H1 (cell line): ENCODE results near the gene CD160. TPM values are rescaled to one million over a fixed set of nuclear protein-coding genes. Genes with fewer than 3 reads are reported as not detected.

Experiments
- ASH2L ChIP-seq: fragments of 200-600, 300-600 bp; sonication (generic); IDR thresholded peaks from one replicate; pipeline ENCODE4 v1.7.1; 2017; ENCODE audit warnings: low read length
- BACH1 ChIP-seq: IDR thresholded peaks from 2 replicates; pipeline ENCODE4 v1.6.1; 2012; ENCODE audit warnings: low read length, improper control_type of control experiment
- CHD2 ChIP-seq: IDR thresholded peaks from 2 replicates; pipeline ENCODE4 v1.6.1; 2012; ENCODE audit warnings: low read length, improper control_type of control experiment
- CREB1 ChIP-seq: IDR thresholded peaks from 2 replicates; pipeline ENCODE4 v1.6.1; 2012; ENCODE audit warnings: inconsistent platforms
- E2F6 ChIP-seq: IDR thresholded peaks from 2 replicates; pipeline ENCODE4 v1.6.1; 2012; ENCODE audit warnings: inconsistent platforms
- EZH2 ChIP-seq: fragments of 200-600 bp; sonication (generic); IDR thresholded peaks from 2 replicates; pipeline ENCODE4 v1.7.1; 2012; ENCODE audit warnings: low read depth, mild to moderate bottlenecking, moderate library complexity, low read length, inconsistent platforms; ENCODE audit not compliant: severe bottlenecking
- GABPA ChIP-seq: IDR thresholded peaks from 2 replicates; pipeline ENCODE4 v1.6.1; 2011; ENCODE audit warnings: mild to moderate bottlenecking, low read length, moderate library complexity, borderline replicate concordance; ENCODE audit not compliant: insufficient read depth
- HDAC2 ChIP-seq, 2 experiments: fragments of 300-600 bp in 1 of 2; sonication (generic) in 1 of 2; IDR thresholded peaks; 2 replicates each; pipeline ENCODE4 v1.6.1; 2011 to 2012; ENCODE audit warnings: low read depth in 2 of 2, low read length in 2 of 2, mild to moderate bottlenecking in 2 of 2, moderate library complexity in 2 of 2, borderline replicate concordance in 1 of 2, inconsistent platforms in 1 of 2
- POLR2AphosphoS5 ChIP-seq: IDR thresholded peaks from 2 replicates; pipeline ENCODE4 v1.6.1; 2011; ENCODE audit warnings: low read depth, low read length
- RBBP5 ChIP-seq: IDR thresholded peaks from 2 replicates; pipeline ENCODE4 v1.7.1; 2012; ENCODE audit warnings: low read depth, mild to moderate bottlenecking, inconsistent platforms, low read length, moderate library complexity, borderline replicate concordance
- RXRA ChIP-seq: IDR thresholded peaks from 2 replicates; pipeline ENCODE4 v1.6.1; 2011; ENCODE audit warnings: low read depth, mild to moderate bottlenecking, low read length, moderate library complexity; ENCODE audit not compliant: insufficient read depth
- SIN3A ChIP-seq, 2 experiments: IDR thresholded peaks in 1 of 2; conservative IDR thresholded peaks in 1 of 2; 2 replicates each; pipeline ENCODE4 v1.6.1; 2011 to 2012; ENCODE audit warnings: low read length in 2 of 2, improper control_type of control experiment in 1 of 2, low read depth in 1 of 2, mild to moderate bottlenecking in 1 of 2
- SUZ12 ChIP-seq: fragments of 200-600 bp; sonication (generic); IDR thresholded peaks from 2 replicates; pipeline ENCODE4 v1.6.1; 2012; ENCODE audit warnings: mild to moderate bottlenecking, inconsistent platforms, low read length, moderate library complexity, mixed read lengths
- TAF7 ChIP-seq: optimal IDR thresholded peaks from 2 replicates; pipeline ENCODE3; 2011; ENCODE audit warnings: low read depth, mild to moderate bottlenecking, inconsistent platforms, low read length, moderate library complexity, borderline replicate concordance
- TBP ChIP-seq: IDR thresholded peaks from 2 replicates; pipeline ENCODE4 v1.6.1; 2011; ENCODE audit warnings: low read depth, low read length, improper control_type of control experiment
- TCF12 ChIP-seq: IDR thresholded peaks from 2 replicates; pipeline ENCODE4 v1.6.1; 2011; ENCODE audit warnings: low read depth, mild to moderate bottlenecking, low read length
- YY1 ChIP-seq: IDR thresholded peaks from 2 replicates; pipeline ENCODE4 v1.6.1; 2011; ENCODE audit warnings: low read depth, mild to moderate bottlenecking, low read length
- polyA plus RNA-seq, 7 experiments: library from polyadenylated mRNA; depleted of rRNA in 3 of 7; stranded (reverse) in 5 of 7; unstranded in 2 of 7; fragments of >200 nt in 5 of 7; fragments of 200-250 nt in 2 of 7; gene quantifications; 1 replicate in 5 of 7; 2 replicates in 1 of 7; 4 replicates in 1 of 7; pipeline versions ENCODE4 v1.2.1 to v1.2.3, GENCODE V29; 2011 to 2013; ENCODE audit warnings: missing spikeins in 2 of 7, mixed read lengths in 2 of 7
- total RNA-seq: library from RNA; stranded (reverse); fragmentation: NEBNext Ultra II Directional; extraction: Animal tissue kit (Norgen Biotek cat#: 25700); gene quantifications from 2 replicates; pipeline ENCODE4 v1.2.1, GENCODE V29; 2021

The CD160 gene
- total and polyA plus RNA-seq, 2 of the 8 experiments (the other 6 are each of a cell fraction or from before 2014, with no cell fraction given): not detected

- no peak for TF ChIP-seq TAF7
- TF ChIP-seq BACH1: no peak
- TF ChIP-seq TCF12: 0 out of 2 replicates have a peak, but pooled peaks have one; percentile 43
- TF ChIP-seq CREB1: peak; percentile 79
- 0 out of 2 replicates have a peak, but pooled peaks have one; percentile 41 for TF ChIP-seq GABPA
- TF ChIP-seq HDAC2 (IDR thresholded peaks at IDR 0.05; ENCODE audit: borderline replicate concordance in 1 of 2, low read depth in 2 of 2, low read length in 2 of 2): no peak
- TF ChIP-seq CHD2: no peak
- no peak for TF ChIP-seq RBBP5
- TF ChIP-seq EZH2: no peak
- TF ChIP-seq SIN3A (conservative IDR thresholded peaks at IDR 0.05 in 1 of 2, IDR thresholded peaks at IDR 0.05 in 1 of 2; ENCODE audit: low read depth in 1 of 2, low read length in 2 of 2): no peak
- TF ChIP-seq RXRA: no peak
- TF ChIP-seq E2F6: peak; percentile 54; the same call in 1 of the 2 replicates
- TF ChIP-seq POLR2AphosphoS5: no peak
- peak; percentile 39 for TF ChIP-seq ASH2L
- TF ChIP-seq YY1: peak; percentile 49
- no peak for TF ChIP-seq TBP
- TF ChIP-seq SUZ12: no peak
Measured at GRCh38 chr1:145720878-145721671, 1.8 kb downstream of the CD160 start (continued).
